HepG2 (cell line): ENCODE data around the gene HSPA1B. TPM values are rescaled to one million over a fixed set of nuclear protein-coding genes. Genes with fewer than 3 reads are reported as not detected.
A peak's percentile ranks its signal among the peaks of the same experiment; 100 is the strongest.

Experiments used
- CAMTA2 ChIP-seq: sonication (generic); formaldehyde crosslinking; IDR thresholded peaks from 2 replicates; pipeline ENCODE4 v1.4.0; 2020; ENCODE audit warnings: mild to moderate bottlenecking, missing genetic modification reagents, borderline replicate concordance
- ETV5 ChIP-seq: IDR thresholded peaks from 2 replicates; pipeline ENCODE4 v1.6.1; 2018; ENCODE audit warnings: missing biosample characterization, missing genetic modification reagents, inconsistent platforms, borderline replicate concordance
- FOXO1 ChIP-seq: sonication (generic); formaldehyde crosslinking; IDR thresholded peaks from 2 replicates; pipeline ENCODE4 v1.4.0; 2020; ENCODE audit warnings: missing genetic modification reagents
- GABPB1 ChIP-seq: IDR thresholded peaks from 2 replicates; pipeline ENCODE4 v1.6.1; 2016; ENCODE audit warnings: mild to moderate bottlenecking, missing genetic modification reagents, moderate library complexity, missing compliant biosample characterization
- HMGA1 ChIP-seq: sonication (generic); formaldehyde crosslinking; conservative IDR thresholded peaks from 2 replicates; pipeline ENCODE4 v1.4.0; 2020; ENCODE audit warnings: missing genetic modification reagents
- HNF1A ChIP-seq, 2 experiments: sonication (generic) in 1 of 2; formaldehyde crosslinking in 1 of 2; IDR thresholded peaks; 2 replicates each; pipeline versions ENCODE4 v1.4.0 to v1.6.1; 2016 to 2020; ENCODE audit warnings: borderline replicate concordance in 1 of 2, low read depth in 1 of 2, mild to moderate bottlenecking in 1 of 2, missing genetic modification reagents in 1 of 2
- NCOA2 ChIP-seq: sonication (generic); formaldehyde crosslinking; IDR thresholded peaks from 2 replicates; pipeline ENCODE4 v1.8.0; 2022; ENCODE audit warnings: inconsistent platforms
- NR2C2 ChIP-seq: sonication (generic); formaldehyde crosslinking; IDR thresholded peaks from 2 replicates; pipeline ENCODE4 v1.4.0; 2020; ENCODE audit warnings: missing genetic modification reagents, mild to moderate bottlenecking, moderate library complexity, borderline replicate concordance
- PBX2 ChIP-seq: IDR thresholded peaks from 2 replicates; pipeline ENCODE4 v1.6.1; 2016; ENCODE audit warnings: control low read depth
- PHB2 ChIP-seq: fragments of 450-650 bp; IDR thresholded peaks from 2 replicates; pipeline ENCODE4 v1.6.1; 2018; ENCODE audit not compliant: partially characterized antibody
- ZFP36L1 ChIP-seq: sonication (generic); formaldehyde crosslinking; IDR thresholded peaks from 2 replicates; pipeline ENCODE4 v1.8.0; 2022; ENCODE audit warnings: mild to moderate bottlenecking, missing genetic modification reagents, moderate library complexity
- ZFP91 ChIP-seq: sonication (generic); formaldehyde crosslinking; IDR thresholded peaks from 2 replicates; pipeline ENCODE4 v1.9.0; 2022; ENCODE audit warnings: missing genetic modification reagents, mild to moderate bottlenecking, borderline replicate concordance
- ZMAT5 ChIP-seq: sonication (generic); formaldehyde crosslinking; IDR thresholded peaks from 2 replicates; pipeline ENCODE4 v1.5.0; 2020; ENCODE audit warnings: mild to moderate bottlenecking, low read depth, missing genetic modification reagents, borderline replicate concordance
- ZNF282 ChIP-seq: fragments of 450-650 bp; IDR thresholded peaks from 2 replicates; pipeline ENCODE4 v1.6.1; 2018; ENCODE audit not compliant: partially characterized antibody
- ZNF510 ChIP-seq: sonication (generic); formaldehyde crosslinking; IDR thresholded peaks from 2 replicates; pipeline ENCODE4 v1.4.0; 2020; ENCODE audit warnings: low read depth, mild to moderate bottlenecking, missing genetic modification reagents
- ZNF543 ChIP-seq: sonication (generic); formaldehyde crosslinking; IDR thresholded peaks from 2 replicates; pipeline ENCODE4 v1.4.0; 2020; ENCODE audit warnings: mild to moderate bottlenecking, missing genetic modification reagents
- ZNF546 ChIP-seq: sonication (generic); formaldehyde crosslinking; conservative IDR thresholded peaks from 2 replicates; pipeline ENCODE4 v1.8.1; 2023; ENCODE audit warnings: mild to moderate bottlenecking, missing genetic modification reagents
- ZNF589 ChIP-seq: sonication (generic); formaldehyde crosslinking; conservative IDR thresholded peaks from 2 replicates; pipeline ENCODE4 v1.8.0; 2022; ENCODE audit warnings: mild to moderate bottlenecking, moderate library complexity, missing genetic modification reagents
- ZNF761 ChIP-seq: sonication (generic); formaldehyde crosslinking; conservative IDR thresholded peaks from 2 replicates; pipeline ENCODE4 v1.4.0; 2020; ENCODE audit warnings: mild to moderate bottlenecking, missing genetic modification reagents
- ZNF772 ChIP-seq: sonication (generic); formaldehyde crosslinking; IDR thresholded peaks from 2 replicates; pipeline ENCODE4 v1.5.0; 2020; ENCODE audit warnings: mild to moderate bottlenecking, missing genetic modification reagents
- ZNF782 ChIP-seq: sonication (generic); formaldehyde crosslinking; IDR thresholded peaks from 2 replicates; pipeline ENCODE4 v1.4.0; 2020; ENCODE audit warnings: missing genetic modification reagents, mild to moderate bottlenecking, borderline replicate concordance
- polyA plus RNA-seq, 8 experiments: library from polyadenylated mRNA; depleted of rRNA in 3 of 8; stranded (reverse) in 7 of 8; unstranded in 1 of 8; fragments of >200 nt; fragmentation: Illumina TruSeq in 4 of 8; extraction: Trizol in 4 of 8; gene quantifications; 2 replicates each; pipeline versions ENCODE4 v1.2.1 to v1.2.3, GENCODE V29; 2011 to 2016; ENCODE audit warnings: low read depth in 4 of 8, missing spikeins in 1 of 8, mixed read lengths in 1 of 8; ENCODE audit not compliant: insufficient read depth in 1 of 8
- total RNA-seq, 5 experiments: library from RNA; depleted of rRNA; stranded (reverse); fragments of >200 nt; fragmentation: Illumina TruSeq; extraction: Trizol; gene quantifications; 2 replicates each; pipeline ENCODE4 v1.2.3, GENCODE V29; 2016; ENCODE audit warnings: low read depth in 1 of 5

HSPA1B gene
- total and polyA plus RNA-seq, 2 of the 13 experiments (the other 11 are each of a cell fraction or from before 2014, with no cell fraction given) = 26.0 to 186 TPM

GRCh38 chr6:31877651-31878161 is 50.2 kb downstream of the HSPA1B start (continued):
- TF ChIP-seq ZNF761 (CRISPR knock-in tag) (peak; percentile 41; the same call in 1 of the 2 replicates), ZNF589 (no peak), HNF1A (IDR thresholded peaks at IDR 0.05; ENCODE audit: low read depth) (no peak), HNF1A (CRISPR knock-in tag; IDR thresholded peaks at IDR 0.05; ENCODE audit: borderline replicate concordance) (peak; percentile 55; the same call in 1 of the 2 replicates), ZNF772 (peak; percentile 51; the same call in 1 of the 2 replicates), ZNF510 (0 out of 2 replicates have a peak, but pooled peaks have one; percentile 59), GABPB1 (peak; percentile 52; the same call in 1 of the 2 replicates), NR2C2 (CRISPR knock-in tag) (peak; percentile 16; the same call in 1 of the 2 replicates), ZNF546 (CRISPR knock-in tag) (no peak), ZNF782 (CRISPR knock-in tag) (peak; percentile 74; the same call in 1 of the 2 replicates), ZFP36L1 (CRISPR knock-in tag) (no peak), ZMAT5 (CRISPR knock-in tag) (no peak), PHB2 (no peak), ZNF282 (no peak), PBX2 (CRISPR knock-in tag) (peak; percentile 87), ZNF543 (peak; percentile 84; the same call in 1 of the 2 replicates), NCOA2 (CRISPR knock-in tag) (no peak), ZFP91 (CRISPR knock-in tag) (peak; percentile 80), FOXO1 (CRISPR knock-in tag) (peak; percentile 53; the same call in 1 of the 2 replicates), ETV5 (CRISPR knock-in tag) (peak; percentile 11; the same call in 1 of the 2 replicates), CAMTA2 (CRISPR knock-in tag) (peak; percentile 36; the same call in 1 of the 2 replicates), HMGA1 (CRISPR knock-in tag) (no peak)
